Nephron (organoid): ENCODE results near the gene MACROD2.

Experiments used
- H3K27ac Mint-ChIP-seq, 3 experiments: 2 replicates each; pipeline ENCODE4 v1.8.0; 2020; ENCODE audit warnings: mixed read lengths in 3 of 3, mild to moderate bottlenecking in 2 of 3, moderate library complexity in 1 of 3
- H3K27me3 Mint-ChIP-seq: 2 replicates; pipeline ENCODE4 v1.8.0; 2021; ENCODE audit warnings: low read depth, mild to moderate bottlenecking, moderate library complexity, mixed read lengths
- H3K36me3 Mint-ChIP-seq: 2 replicates; pipeline ENCODE4 v1.8.0; 2020; ENCODE audit warnings: low read depth, mixed read lengths
- H3K4me1 Mint-ChIP-seq: 2 replicates; pipeline ENCODE4 v1.8.0; 2020; ENCODE audit warnings: mixed read lengths
- H3K4me3 Mint-ChIP-seq, 3 experiments: 2 replicates each; pipeline ENCODE4 v1.8.0; 2020; ENCODE audit warnings: mild to moderate bottlenecking in 3 of 3, mixed read lengths in 3 of 3, moderate library complexity in 2 of 3
- H3K9me3 Mint-ChIP-seq: 2 replicates; pipeline ENCODE4 v1.8.0; 2020; ENCODE audit warnings: mixed read lengths
- CTCF ChIP-seq, 3 experiments: fragments of 200-600 bp; sonication (generic); IDR thresholded peaks; one replicate each; pipeline ENCODE4 v1.5.0; 2021; ENCODE audit warnings: antibody characterized with exemption in 3 of 3; ENCODE audit not compliant: unreplicated experiment in 3 of 3

The MACROD2 gene

DNA sequence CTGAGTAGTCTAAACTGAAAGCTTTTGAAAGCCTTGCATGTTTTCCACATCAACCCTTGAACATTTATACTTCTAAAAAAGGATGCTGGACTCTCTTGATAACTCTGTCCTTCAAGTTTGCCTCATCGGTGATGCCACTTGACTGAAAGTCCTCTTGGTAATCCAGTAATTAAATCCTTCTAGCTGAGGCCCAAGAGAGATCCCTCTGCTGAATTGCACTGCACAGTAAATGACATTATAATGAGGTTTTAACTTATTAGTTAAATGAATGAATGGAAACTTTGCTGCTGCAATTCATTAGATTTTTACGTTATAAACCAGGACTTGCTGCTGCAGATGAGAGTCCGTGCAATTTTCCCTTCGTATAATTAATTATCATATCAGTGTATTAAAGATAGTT, 706.0 kb downstream of the MACROD2 start:
- no peak for TF ChIP-seq CTCF (IDR thresholded peaks at IDR 0.05; ENCODE audit: unreplicated experiment in 3 of 3)
- Mint-ChIP-seq H3K4me1 (peaks cover 25% of the 10 kb centered on the region), H3K36me3 (peaks cover 5% of the 10 kb centered on the region), H3K27me3 (no peaks in the 10 kb centered on the region), H3K27ac (peak overlapping the region in 1 of 3 experiments; percentile 71), H3K4me3 (no peak overlapping the region), H3K9me3 (no peaks in the 10 kb centered on the region)

GRCh38 chr20:14706555-14706954, 711.2 kb downstream of the MACROD2 start:
- peak overlapping the region in 2 of 3 experiments; percentile 26 to 73 for H3K27ac Mint-ChIP-seq
- TF ChIP-seq CTCF (IDR thresholded peaks at IDR 0.05; ENCODE audit: unreplicated experiment in 3 of 3): no peak

GRCh38 chr20:14707026-14707680, 711.8 kb downstream of the MACROD2 start:
- Mint-ChIP-seq H3K27ac (peak overlapping the region; percentile 26 to 66 (median 48)), H3K36me3 (peaks cover 5% of the 10 kb centered on the region), H3K27me3 (no peaks in the 10 kb centered on the region), H3K4me3 (no peak overlapping the region), H3K9me3 (no peaks in the 10 kb centered on the region), H3K4me1 (peaks cover 29% of the 10 kb centered on the region)
- TF ChIP-seq CTCF (IDR thresholded peaks at IDR 0.05; ENCODE audit: unreplicated experiment in 3 of 3): no peak

More at GRCh38 chr20:14706555-14706954, 711.2 kb downstream of the MACROD2 start:
- Mint-ChIP-seq H3K4me1 (peaks cover 26% of the 10 kb centered on the region), H3K9me3 (no peaks in the 10 kb centered on the region), H3K36me3 (peaks cover 5% of the 10 kb centered on the region), H3K4me3 (no peak overlapping the region), H3K27me3 (no peaks in the 10 kb centered on the region)

DNA sequence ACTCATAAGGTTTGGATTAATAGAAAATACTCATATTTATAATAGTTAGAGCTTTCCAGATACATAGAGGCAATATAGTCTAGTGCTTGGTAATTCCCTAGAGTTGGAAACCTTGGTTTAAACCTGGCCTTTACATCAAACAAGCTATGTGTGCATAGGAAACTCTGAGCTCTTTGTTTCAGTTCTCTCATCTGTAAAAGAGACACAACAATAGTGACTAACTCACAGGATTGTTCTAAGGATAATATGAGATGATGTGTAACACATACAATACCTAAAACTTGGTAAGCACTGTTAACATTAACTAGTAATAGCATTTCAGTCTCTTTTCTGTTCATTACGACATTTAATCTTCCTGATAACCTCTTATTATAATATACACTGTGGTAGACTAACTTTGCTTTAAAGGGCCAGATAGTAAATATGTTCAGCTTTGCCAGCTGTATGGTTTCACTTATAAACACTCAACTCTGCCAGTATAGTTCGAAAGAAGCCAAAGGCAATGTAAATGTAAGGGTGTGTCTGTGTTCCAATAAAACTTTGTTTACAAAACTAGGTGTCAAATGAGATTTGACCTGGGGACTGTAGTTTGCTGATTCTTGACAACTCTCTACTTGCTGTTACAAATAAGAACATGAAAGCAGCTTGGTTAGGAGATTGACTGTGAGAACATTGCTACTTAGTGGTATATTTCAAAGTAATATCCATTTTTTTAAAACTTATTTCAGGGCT, 712.7 kb downstream of the MACROD2 start:
- no peak for TF ChIP-seq CTCF (IDR thresholded peaks at IDR 0.05; ENCODE audit: unreplicated experiment in 3 of 3)
- Mint-ChIP-seq H3K36me3 (peaks cover 5% of the 10 kb centered on the region), H3K27ac (peak overlapping the region; percentile 4 to 54 (median 26)), H3K27me3 (no peaks in the 10 kb centered on the region), H3K9me3 (no peaks in the 10 kb centered on the region), H3K4me3 (no peak overlapping the region), H3K4me1 (peaks cover 34% of the 10 kb centered on the region)

GRCh38 chr20:14709439-14709838, 714.1 kb downstream of the MACROD2 start:
- Mint-ChIP-seq H3K36me3 (peaks cover 1% of the 10 kb centered on the region), H3K27me3 (no peaks in the 10 kb centered on the region), H3K9me3 (no peaks in the 10 kb centered on the region), H3K4me1 (peaks cover 34% of the 10 kb centered on the region), H3K4me3 (no peak overlapping the region), H3K27ac (no peak overlapping the region)
- TF ChIP-seq CTCF (IDR thresholded peaks at IDR 0.05; ENCODE audit: unreplicated experiment in 3 of 3): no peak
